ENCODE results near the gene TENM4.

The TENM4 gene

GRCh38 chr11:79087961-79088318 lies 352.9 kb downstream of the TENM4 start:
- TF ChIP-seq, protein P1, sequence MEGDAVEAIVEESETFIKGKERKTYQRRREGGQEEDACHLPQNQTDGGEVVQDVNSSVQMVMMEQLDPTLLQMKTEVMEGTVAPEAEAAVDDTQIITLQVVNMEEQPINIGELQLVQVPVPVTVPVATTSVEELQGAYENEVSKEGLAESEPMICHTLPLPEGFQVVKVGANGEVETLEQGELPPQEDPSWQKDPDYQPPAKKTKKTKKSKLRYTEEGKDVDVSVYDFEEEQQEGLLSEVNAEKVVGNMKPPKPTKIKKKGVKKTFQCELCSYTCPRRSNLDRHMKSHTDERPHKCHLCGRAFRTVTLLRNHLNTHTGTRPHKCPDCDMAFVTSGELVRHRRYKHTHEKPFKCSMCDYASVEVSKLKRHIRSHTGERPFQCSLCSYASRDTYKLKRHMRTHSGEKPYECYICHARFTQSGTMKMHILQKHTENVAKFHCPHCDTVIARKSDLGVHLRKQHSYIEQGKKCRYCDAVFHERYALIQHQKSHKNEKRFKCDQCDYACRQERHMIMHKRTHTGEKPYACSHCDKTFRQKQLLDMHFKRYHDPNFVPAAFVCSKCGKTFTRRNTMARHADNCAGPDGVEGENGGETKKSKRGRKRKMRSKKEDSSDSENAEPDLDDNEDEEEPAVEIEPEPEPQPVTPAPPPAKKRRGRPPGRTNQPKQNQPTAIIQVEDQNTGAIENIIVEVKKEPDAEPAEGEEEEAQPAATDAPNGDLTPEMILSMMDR (IDR thresholded peaks at IDR 0.05; ENCODE audit: control insufficient read depth, insufficient read depth, low read depth, low read length, missing control alignments), result peak; percentile 16
- no peak for DNase-seq (ENCODE audit: low read depth)
- H3K4me3 ChIP-seq (ENCODE audit: control insufficient read depth, low read depth, low read length), result no peak overlapping the region

DNA sequence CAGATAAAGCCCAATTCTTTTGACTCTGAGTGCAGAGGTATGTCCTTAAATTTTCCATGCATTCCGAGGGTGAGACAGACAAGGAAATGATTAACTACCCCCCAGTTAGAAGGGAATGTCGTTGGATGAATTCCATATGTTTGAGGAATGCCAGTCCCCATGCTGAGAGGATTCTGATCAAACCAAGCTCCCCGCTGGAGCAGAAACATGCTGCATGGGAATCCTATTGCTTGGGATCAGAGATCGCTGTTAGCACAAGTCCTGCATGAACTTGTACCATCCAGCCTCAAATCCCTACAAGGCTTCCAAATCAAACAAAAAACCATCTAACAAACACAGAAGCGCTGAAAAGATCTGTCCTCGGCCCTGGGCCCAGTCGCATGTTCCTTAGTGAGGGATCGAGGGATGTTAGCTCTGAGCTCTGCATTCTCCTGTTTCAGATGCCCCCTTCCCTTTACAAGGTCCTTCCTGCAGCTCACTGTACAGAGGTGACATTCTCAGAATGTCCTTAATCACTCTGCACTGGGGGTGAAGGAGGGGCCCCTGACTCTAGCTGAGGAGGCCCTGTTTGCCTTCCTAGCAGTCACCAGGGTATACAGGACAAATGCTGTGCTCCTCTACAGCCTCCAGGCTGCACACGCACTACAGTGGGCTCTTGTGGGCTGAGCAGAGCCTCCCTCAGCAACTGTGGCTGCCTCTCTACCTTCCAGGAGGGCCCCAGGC lies 353.4 kb downstream of the TENM4 start:
- peak; percentile 39 for DNase-seq (ENCODE audit: low read depth)
- TF ChIP-seq, protein P1 (IDR thresholded peaks at IDR 0.05; ENCODE audit: control insufficient read depth, insufficient read depth, low read depth, low read length, missing control alignments), result no peak
- no peak overlapping the region for H3K4me3 ChIP-seq (ENCODE audit: control insufficient read depth, low read depth, low read length)

DNA sequence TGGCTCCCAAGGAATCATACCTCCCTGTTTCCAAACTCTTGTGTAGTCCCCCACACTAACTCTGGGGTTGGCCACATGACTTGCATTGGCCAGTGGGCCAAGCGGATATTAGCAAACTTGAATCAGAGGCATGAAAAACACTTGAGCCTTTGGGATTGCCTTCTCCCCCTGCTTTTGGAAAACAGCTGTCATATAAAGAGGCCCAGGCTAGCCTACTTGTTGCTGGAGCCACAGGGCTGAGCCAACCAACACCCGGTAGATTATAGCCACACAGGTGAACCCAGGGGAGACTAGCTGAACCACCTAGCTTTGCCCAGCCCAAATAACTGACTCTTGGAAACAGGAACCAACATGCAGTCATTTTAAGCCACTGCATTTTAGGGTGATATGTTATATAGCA lies 354.8 kb downstream of the TENM4 start:
- DNase-seq (ENCODE audit: low read depth), result no peak
- no peak overlapping the region for H3K4me3 ChIP-seq (ENCODE audit: control insufficient read depth, low read depth, low read length)
- TF ChIP-seq, protein P1 (IDR thresholded peaks at IDR 0.05; ENCODE audit: control insufficient read depth, insufficient read depth, low read depth, low read length, missing control alignments), result no peak

- H3K4me3 ChIP-seq (ENCODE audit: control insufficient read depth, low read depth, low read length), result no peak overlapping the region
- no peak for DNase-seq (ENCODE audit: low read depth)
- TF ChIP-seq, protein P1 (IDR thresholded peaks at IDR 0.05; ENCODE audit: control insufficient read depth, insufficient read depth, low read depth, low read length, missing control alignments), result no peak
Measured at GRCh38 chr11:79084382-79084781, 356.4 kb downstream of the TENM4 start.

DNA sequence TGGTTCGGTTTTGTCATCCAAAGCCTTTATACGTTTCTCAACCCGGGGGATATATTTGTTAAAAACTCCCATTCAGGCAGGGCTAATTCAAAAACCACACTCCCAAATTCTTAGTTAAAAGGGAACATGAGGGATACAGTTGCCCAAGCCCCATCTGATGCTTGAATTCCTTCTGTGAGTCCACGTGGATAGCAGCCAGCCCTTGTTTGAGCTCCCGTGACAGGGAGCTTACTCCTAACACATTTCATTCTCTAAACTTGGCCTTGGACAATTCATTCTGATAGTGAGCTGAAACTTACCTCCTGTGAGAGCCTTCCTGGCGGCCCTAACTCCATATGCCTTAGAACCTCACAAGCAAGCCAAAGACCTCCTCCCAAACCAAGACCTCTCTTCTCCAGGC lies 357.5 kb downstream of the TENM4 start:
- H3K4me3 ChIP-seq (ENCODE audit: control insufficient read depth, low read depth, low read length), result no peak overlapping the region
- TF ChIP-seq, protein P1 (IDR thresholded peaks at IDR 0.05; ENCODE audit: control insufficient read depth, insufficient read depth, low read depth, low read length, missing control alignments), result no peak
- no peak for DNase-seq (ENCODE audit: low read depth)

GRCh38 chr11:79082907-79083306 lies 357.9 kb downstream of the TENM4 start:
- DNase-seq (ENCODE audit: low read depth), result no peak
- no peak overlapping the region for H3K4me3 ChIP-seq (ENCODE audit: control insufficient read depth, low read depth, low read length)
- TF ChIP-seq, protein P1 (IDR thresholded peaks at IDR 0.05; ENCODE audit: control insufficient read depth, insufficient read depth, low read depth, low read length, missing control alignments), result no peak
